ENCODE data around the gene SLC35D1. TPM values are rescaled to one million over a fixed set of nuclear protein-coding genes. Genes with fewer than 3 reads are reported as not detected.
A peak's percentile ranks its signal among the peaks of the same experiment; 100 is the strongest.

Gene SLC35D1
- total and polyA plus RNA-seq, 2 of the 8 experiments (the other 6 are each of a cell fraction or from before 2014, with no cell fraction given), result 1.2 to 2.7 TPM

DNA sequence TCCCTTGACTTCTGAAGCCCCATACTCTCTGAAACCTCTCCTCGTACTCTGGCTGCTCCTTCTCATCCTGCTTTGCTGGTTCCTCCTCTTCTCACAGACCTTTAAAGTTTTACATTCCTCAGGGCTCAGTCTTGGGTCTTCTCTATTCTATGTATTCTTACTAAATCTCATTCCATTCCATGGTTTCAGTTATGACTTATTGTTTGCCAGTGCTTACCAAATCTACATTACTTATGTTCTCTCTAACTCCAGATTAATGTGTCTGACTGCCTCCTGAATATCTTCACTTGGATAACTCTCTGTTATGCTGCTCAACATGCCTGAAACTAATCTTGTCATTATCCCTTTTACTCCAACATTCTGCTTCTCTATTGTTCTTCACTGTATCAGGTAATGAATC is 5.4 kb upstream of the SLC35D1 start:
- WGBS, 2 experiments (ENCODE audit: extremely low coverage in 1 of 2, insufficient coverage in 1 of 2, insufficient read length in 1 of 2, insufficient replicate concordance in 2 of 2, low coverage in 1 of 2, low lambda C conversion rate in 2 of 2, missing lambda C conversion rate in 1 of 2), result 100% methylated on average over 1 of the region's 1 CpG; no CpG with 5 or more reads in 1 of the 2 experiments
- DNase-seq (ENCODE audit: low read depth in 1 of 2, low spot score in 2 of 2) (no peak), FAIRE-seq (no peak)
- no peak overlapping the region for H2AK5ac ChIP-seq (ENCODE audit: low read depth, low read length)
- H2BK20ac ChIP-seq (ENCODE audit: low read length), result no peak overlapping the region
- H2BK12ac ChIP-seq (ENCODE audit: low read depth, low read length), result no peak overlapping the region
- H3K27me3 ChIP-seq (replicated peaks in 1 of 4; ENCODE audit: control insufficient read depth in 3 of 4, extremely low read depth in 1 of 4, insufficient read depth in 3 of 4, low read length in 3 of 4), result no peaks in the 10 kb centered on the region
- no peak overlapping the region for H3K23ac ChIP-seq (ENCODE audit: insufficient read length)
- no peaks in the 10 kb centered on the region for H3K9me3 ChIP-seq (ENCODE audit: insufficient read depth in 2 of 2, low read depth in 1 of 2, low read length in 1 of 2)
- no peaks in the 10 kb centered on the region for H4K20me1 ChIP-seq (replicated peaks in 1 of 2; ENCODE audit: control insufficient read depth in 1 of 2, insufficient read depth in 2 of 2, low read length in 2 of 2)
- H3K27ac ChIP-seq (ENCODE audit: low read depth, low read length), result no peak overlapping the region
- H3K79me1 ChIP-seq (ENCODE audit: low read depth, low read length), result no peaks in the 10 kb centered on the region
- H2AFZ ChIP-seq (ENCODE audit: low read length), result no peak overlapping the region
- H3K18ac ChIP-seq (ENCODE audit: extremely low read depth, low read length), result no peak overlapping the region
- no peak overlapping the region for H2BK120ac ChIP-seq (replicated peaks; ENCODE audit: low read depth, low read length)
- H3K4me3 ChIP-seq (ENCODE audit: extremely low read depth in 1 of 4, insufficient read depth in 2 of 4, low read depth in 3 of 4, low read length in 4 of 4), result no peak overlapping the region
- no peak overlapping the region for H2BK5ac ChIP-seq (ENCODE audit: low read depth, low read length)
- no peaks in the 10 kb centered on the region; a peak in 1 of 4 replicates for H3K79me2 ChIP-seq (ENCODE audit: control insufficient read depth in 1 of 2, insufficient read depth in 2 of 2, low read length in 2 of 2)
- H3K23me2 ChIP-seq (ENCODE audit: low read depth, low read length), result no peaks in the 10 kb centered on the region
- no peak overlapping the region for H4K8ac ChIP-seq (ENCODE audit: extremely low read depth, insufficient read depth, low read length)
- H4K91ac ChIP-seq (replicated peaks; ENCODE audit: insufficient read length, low read length), result no peak overlapping the region
- H3K9ac ChIP-seq (replicated peaks in 1 of 4; ENCODE audit: extremely low read depth in 1 of 4, low read depth in 3 of 4, low read length in 3 of 4), result no peak overlapping the region
- no peak overlapping the region for H3K14ac ChIP-seq (ENCODE audit: insufficient read length)
- H3K56ac ChIP-seq (replicated peaks; ENCODE audit: insufficient read length, low read depth, low read length), result no peak overlapping the region
- POLR2A ChIA-PET (ENCODE audit: partially characterized antibody), result no interaction called here
- H4K5ac ChIP-seq (ENCODE audit: insufficient read length, low read depth, low read length), result no peak overlapping the region
- no peaks in the 10 kb centered on the region for H3K36me3 ChIP-seq (ENCODE audit: control insufficient read depth in 2 of 4, insufficient read depth in 4 of 4, low read length in 3 of 4)
- no peak overlapping the region for H3K4me2 ChIP-seq (ENCODE audit: insufficient read depth in 1 of 2, low read depth in 2 of 2, low read length in 2 of 2)
- peak overlapping the region; percentile 18; the same call in 1 of the 2 replicates for H2BK15ac ChIP-seq (ENCODE audit: low read length)
- no peak overlapping the region for H3K4ac ChIP-seq (replicated peaks; ENCODE audit: insufficient read length, low read depth, low read length)
- peaks cover 0 to 9% (median 0%) of the 10 kb centered on the region in 4 experiments; a peak in 3 of 7 replicates for H3K4me1 ChIP-seq (replicated peaks in 1 of 4; ENCODE audit: control insufficient read depth in 3 of 4, insufficient read depth in 4 of 4, low read length in 3 of 4)
- CTCF ChIA-PET (ENCODE audit: partially characterized antibody), result interaction anchor here (1.1 to 2.6 kb wide), 4 partner anchors 63 to 183 kb away, joined by 3 to 8 read pairs (median 4); no protein-coding TSS in a partner anchor
- no peak for TF ChIP-seq CREB1 (IDR thresholded peaks at IDR 0.05)
